EH (cell line): Measurements from ENCODE around the gene BAHD1.

ENCODE experiments used
- DNase-seq: peaks from one replicate; pipeline ENCODE4 v3.0.0-alpha.2; 2015; ENCODE audit warnings: low read depth

BAHD1 gene

GRCh38 chr15:40440743-40441564 lies at the start of gene BAHD1:
Gene BAHD1 (plus strand): TSS chr15:40440953. CDS start chr15:40458465, 17,512 bp downstream.
- DNase-seq, result peak; percentile 95

- peak; percentile 12 for DNase-seq
Measured at GRCh38 chr15:40392986-40393948, 47.5 kb upstream of the BAHD1 start.

- no peak for DNase-seq
Measured at GRCh38 chr15:40397688-40398412, 42.9 kb upstream of the BAHD1 start.

GRCh38 chr15:40398413-40398873 lies 42.3 kb upstream of the BAHD1 start:
- DNase-seq, result no peak

GRCh38 chr15:40399370-40399769 lies 41.4 kb upstream of the BAHD1 start:
- no peak for DNase-seq

GRCh38 chr15:40405501-40406381 lies 35.0 kb upstream of the BAHD1 start, which contains the start of gene IVD:
Gene IVD (plus strand): TSS chr15:40405795. CDS start chr15:40405828, 33 bp downstream.
- DNase-seq, result peak; percentile 97

- DNase-seq, result no peak
Measured at GRCh38 chr15:40407330-40407990, 33.3 kb upstream of the BAHD1 start.

GRCh38 chr15:40409366-40409765 lies 31.4 kb upstream of the BAHD1 start:
- DNase-seq, result no peak

- no peak for DNase-seq
Measured at GRCh38 chr15:40410476-40410875, 30.3 kb upstream of the BAHD1 start.

GRCh38 chr15:40412095-40412759 lies 28.5 kb upstream of the BAHD1 start:
- DNase-seq, result no peak

GRCh38 chr15:40413036-40413435 lies 27.7 kb upstream of the BAHD1 start:
- no peak for DNase-seq

GRCh38 chr15:40414816-40415215 lies 25.9 kb upstream of the BAHD1 start:
- DNase-seq, result no peak

- DNase-seq, result no peak
Measured at GRCh38 chr15:40415226-40415625, 25.5 kb upstream of the BAHD1 start.

GRCh38 chr15:40416056-40416455 lies 24.7 kb upstream of the BAHD1 start:
- DNase-seq, result no peak

GRCh38 chr15:40418126-40418525 lies 22.6 kb upstream of the BAHD1 start:
- DNase-seq, result no peak

- DNase-seq, result no peak
Measured at GRCh38 chr15:40420071-40420713, 20.6 kb upstream of the BAHD1 start.

GRCh38 chr15:40420793-40421192 lies 20.0 kb upstream of the BAHD1 start:
- DNase-seq, result no peak

GRCh38 chr15:40421246-40422157 lies 19.3 kb upstream of the BAHD1 start:
- DNase-seq, result peak; percentile 65
